HL-60 (cell line): ENCODE measurements around the gene HDHD5.

Experiments
- CTCF ChIP-seq: IDR thresholded peaks from one replicate; pipeline ENCODE4 v1.5.1; 2011; ENCODE audit warnings: low read length, control low read depth, inconsistent platforms; ENCODE audit not compliant: insufficient read depth
- POLR2AphosphoS5 ChIP-seq: IDR thresholded peaks from 2 replicates; pipeline ENCODE4 v1.6.1; 2012; ENCODE audit warnings: low read depth

- TF ChIP-seq CTCF, result no peak
- TF ChIP-seq POLR2AphosphoS5, result no peak
These were observed 38.8 kb downstream of the HDHD5 start for GRCh38 chr22:17120281-17120680.
